ENCODE data around the gene SRD5A3.

SRD5A3 gene

DNA sequence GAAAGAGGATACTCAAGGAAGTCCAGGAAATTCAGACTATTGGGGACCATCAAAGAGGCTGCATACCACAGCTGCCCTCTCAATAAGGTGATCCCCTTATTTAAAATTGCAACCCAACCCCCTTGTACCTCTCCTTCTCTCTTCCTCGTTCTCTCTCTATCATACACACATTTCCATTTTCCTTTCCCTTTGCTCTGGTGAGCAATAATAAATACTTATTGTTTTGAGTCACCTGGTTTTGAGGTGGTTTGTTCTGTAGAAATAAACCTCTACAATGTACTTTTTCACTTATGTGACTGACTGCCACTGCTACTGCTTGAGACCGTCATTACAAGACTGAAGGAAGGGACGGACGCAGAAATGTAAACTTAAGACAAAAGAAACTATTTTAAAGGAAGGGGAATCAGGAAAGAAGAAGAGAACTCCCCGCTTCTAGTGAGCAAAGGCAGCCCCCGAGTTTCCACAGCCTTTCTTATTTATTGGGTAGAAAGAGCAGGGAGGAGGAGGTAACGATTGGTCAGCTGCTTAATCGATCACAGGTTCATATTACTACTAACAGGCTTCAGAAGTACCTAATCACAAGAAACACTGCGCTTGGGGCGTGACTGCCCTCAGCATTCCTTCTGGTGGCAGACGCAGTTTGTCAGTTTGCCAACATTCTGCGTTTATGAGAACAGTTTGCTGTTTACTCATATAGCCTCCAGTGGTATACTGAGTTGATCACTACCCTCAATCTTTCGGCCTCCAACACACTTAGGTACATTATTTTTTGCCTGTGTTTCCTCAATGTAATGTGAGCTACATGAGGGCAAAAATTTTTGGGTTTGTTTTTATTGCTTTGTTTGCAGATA is 32.8 kb downstream of the SRD5A3 start:
- no peak for DNase-seq

DNA sequence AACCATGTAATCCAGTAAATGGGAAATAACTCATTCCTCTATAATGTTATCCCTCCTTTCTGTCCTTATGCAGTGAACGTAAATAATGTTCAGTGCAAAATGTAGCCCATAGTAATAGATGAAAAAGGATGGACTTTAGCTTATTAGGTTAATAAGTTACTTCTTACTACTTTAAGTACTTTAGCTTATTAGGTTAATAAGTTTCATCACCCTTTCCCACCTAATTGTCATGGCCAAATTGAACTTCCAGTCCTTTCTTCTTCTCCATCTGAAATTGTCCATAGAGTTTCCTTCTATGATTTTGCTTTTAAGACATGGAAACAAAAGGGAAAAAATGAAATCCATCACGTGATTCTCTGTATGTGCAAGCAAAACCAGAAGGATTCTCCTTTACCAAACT is 34.5 kb downstream of the SRD5A3 start:
- no peak for DNase-seq

DNA sequence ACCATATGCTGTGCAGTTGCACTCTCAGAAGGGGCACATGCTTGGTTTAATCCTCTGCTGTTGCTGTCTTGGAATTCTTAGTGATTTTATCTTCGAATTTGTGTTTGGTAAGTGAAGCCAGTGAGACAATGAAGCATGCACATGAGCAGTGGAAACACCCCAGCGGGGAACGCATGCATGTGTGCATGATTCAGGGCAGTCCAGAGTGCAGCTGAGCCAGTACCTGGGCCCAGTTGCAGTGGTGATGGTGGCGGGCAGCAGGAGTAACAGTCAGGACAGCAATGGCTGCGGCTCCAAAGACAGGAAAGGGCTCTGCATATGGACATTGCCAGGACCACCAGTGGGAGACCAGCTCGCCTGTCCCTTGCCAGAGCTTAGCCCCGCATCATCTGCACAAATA is 35.5 kb downstream of the SRD5A3 start:
- DNase-seq = no peak

DNA sequence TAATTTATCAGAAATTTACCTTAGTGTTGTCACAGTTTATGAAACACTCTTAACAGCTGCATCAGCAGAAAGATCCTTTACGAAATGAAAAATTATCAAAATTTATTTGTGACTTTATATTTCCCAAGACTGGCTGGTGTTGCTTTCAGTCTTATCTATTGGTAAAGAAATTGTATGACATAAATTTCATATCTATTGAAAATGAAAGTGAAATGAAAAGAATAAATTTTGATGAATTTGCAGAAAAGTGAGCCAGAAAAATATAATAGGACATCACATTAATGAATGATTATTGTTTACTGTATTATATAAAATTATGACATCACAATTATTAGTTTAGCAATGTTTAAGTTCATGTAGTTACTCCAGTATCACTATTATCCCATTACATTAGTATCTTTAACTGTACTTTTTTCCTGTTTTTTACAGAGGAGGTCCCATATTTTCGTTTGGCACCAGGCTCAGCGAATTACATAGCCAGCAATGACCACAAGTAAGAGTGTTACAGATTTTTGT is 36.5 kb downstream of the SRD5A3 start:
- DNase-seq = no peak

DNA sequence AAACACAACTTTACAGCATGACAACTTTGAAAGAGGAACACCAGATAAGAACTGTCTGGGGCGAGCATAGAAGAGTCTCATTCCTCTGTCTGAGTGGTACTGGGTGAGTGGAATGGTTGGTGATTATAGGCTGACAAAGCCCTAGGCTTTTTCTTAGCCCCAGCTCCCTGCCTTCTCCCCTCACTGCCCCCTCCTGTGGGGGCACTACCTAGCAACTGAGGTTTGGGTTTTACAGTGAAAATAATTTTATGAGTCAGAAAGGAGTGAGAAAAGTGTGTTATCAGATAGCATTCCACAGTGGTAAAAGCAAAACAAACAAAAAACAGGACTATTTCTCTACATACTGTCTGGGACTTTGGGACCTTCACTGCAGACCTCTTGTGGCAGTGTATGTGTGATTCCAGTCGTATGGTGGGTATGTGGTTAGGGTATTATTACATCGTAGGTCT is 39.2 kb downstream of the SRD5A3 start:
- DNase-seq = no peak

DNA sequence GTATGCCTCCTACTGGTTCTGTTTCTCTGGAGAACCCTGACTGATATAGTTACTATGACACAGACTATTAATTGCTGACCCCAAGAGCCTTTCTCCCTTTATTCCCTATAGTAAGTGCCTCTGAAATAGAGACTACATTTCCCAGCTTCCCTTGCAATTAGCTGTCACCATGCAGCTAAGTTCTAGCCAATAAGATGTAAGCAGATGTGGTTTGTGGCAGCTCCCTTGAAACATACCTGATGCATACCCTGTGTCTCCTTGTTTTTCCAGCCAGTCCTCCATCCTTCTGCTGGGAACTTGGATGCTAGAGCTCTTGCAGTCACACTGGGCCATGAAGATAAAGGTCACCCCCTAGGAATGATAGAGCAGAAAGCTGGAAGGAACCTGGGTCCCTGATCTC is 40.0 kb downstream of the SRD5A3 start:
- DNase-seq = no peak

DNA sequence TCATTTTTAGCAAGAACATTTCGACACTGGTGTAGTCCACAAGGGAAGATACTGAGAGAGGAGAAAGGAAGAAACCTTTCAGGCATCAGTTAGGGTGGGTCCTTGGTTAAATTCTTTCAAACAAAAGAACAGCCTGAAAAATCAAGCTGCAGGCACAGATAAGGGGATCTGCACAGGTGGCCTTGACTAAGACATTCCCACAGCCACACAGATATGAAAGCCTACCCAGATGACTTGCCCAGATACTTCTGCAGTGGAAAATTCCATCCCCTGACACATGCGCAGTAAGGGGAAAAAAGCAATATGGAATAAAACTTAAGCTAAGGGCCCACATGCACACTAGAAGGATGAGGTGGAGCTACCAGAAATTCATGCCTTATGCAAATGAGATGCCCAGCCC is 40.8 kb downstream of the SRD5A3 start:
- DNase-seq = no peak

DNA sequence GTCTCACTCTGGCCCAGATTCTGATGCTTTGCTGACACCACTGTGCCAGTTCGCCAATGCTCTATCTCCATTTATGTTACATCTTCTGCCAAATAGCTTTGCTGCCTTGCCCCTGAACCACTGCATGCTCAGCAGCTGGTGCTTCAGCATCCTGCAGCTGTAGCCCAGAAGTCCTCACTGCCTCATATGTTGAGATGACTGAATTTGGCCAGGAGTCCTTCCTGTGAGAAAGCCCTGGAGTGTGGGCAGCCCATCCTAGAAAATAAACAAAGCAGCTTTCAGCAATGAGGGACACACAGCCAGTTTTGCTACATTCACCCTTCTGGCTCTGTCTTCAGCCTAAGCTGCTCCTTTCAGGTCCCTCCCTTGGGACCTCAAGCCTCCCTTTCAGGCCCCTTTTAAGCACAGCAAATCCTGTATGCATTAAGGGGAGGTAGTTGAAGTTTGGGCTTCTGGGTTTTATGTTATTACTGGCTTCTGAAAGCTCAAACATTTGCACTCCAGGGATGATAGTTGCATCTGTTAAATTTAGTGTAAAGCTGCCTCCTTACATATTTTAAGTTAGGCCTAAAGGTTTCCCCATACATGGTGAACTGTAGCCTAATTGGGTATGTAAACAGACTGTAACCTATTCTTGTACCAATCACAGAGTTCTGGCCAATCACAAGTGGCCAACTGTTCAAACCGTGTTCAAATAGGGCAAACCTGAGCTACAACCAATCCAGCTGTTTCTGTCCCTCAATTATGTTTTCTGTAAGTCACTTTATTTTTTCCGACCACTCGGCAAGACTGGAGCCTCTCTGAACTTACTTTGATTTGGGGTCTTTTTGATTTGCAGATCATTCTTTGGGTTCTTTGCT is 47.6 kb downstream of the SRD5A3 start:
- DNase-seq = no peak

DNA sequence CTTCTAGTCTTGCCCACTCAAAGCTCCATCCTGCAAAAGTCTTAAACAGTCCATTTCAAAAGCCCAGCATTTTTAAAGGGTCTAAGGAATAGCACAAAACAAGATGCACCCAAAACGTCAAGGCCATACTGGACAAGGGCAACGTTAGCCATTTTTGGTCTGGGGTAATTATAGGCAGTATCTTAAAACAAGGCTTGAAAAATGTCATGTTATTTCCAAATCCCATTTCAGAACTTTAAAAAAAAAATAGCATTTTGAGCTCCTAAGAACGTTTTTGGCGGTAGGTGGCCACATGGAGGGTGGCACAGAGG is 49.1 kb downstream of the SRD5A3 start:
- no peak for DNase-seq

DNA sequence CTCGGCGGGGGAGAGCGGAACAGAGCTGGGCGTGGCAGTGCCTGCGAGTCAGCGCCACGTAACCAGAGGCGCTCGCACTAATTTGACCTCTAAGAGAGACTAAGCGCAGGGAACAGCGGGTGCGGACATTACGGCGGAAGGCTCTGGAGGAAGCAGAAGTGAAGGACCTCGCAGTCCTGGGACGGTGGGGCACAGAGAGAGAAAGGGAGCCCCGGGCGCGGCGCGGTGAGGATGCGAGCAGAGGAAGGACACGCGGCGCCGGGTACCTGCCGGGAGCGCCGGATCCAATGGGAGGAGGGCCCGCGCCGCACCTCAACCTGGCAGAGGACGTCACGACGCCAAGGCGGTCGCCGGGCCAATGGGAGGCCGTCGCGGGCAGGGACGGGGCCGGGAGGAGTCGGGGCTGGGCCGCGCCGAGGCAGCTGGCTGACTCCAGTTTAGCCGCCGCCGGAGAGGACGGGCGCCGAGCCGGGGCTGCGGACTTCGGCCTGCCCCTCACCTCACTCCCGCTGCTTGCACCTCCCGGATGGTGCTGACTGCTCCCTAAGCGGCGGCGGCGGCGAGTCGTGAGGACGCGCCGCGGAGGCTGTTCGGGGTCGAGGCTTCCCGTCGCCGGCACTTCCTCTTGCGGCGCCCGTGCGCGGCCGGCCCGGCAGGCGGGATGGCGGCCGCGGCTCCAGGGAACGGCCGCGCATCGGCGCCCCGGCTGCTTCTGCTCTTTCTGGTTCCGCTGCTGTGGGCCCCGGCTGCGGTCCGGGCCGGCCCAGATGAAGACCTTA is 49.7 kb downstream of the SRD5A3 start, which contains the start of gene TMEM165:
Gene TMEM165 (plus strand): TSS at position 429 of the 779 bp plus-strand sequence. CDS start 233 bp downstream, at position 662.
- peak; percentile 73 for DNase-seq

DNA sequence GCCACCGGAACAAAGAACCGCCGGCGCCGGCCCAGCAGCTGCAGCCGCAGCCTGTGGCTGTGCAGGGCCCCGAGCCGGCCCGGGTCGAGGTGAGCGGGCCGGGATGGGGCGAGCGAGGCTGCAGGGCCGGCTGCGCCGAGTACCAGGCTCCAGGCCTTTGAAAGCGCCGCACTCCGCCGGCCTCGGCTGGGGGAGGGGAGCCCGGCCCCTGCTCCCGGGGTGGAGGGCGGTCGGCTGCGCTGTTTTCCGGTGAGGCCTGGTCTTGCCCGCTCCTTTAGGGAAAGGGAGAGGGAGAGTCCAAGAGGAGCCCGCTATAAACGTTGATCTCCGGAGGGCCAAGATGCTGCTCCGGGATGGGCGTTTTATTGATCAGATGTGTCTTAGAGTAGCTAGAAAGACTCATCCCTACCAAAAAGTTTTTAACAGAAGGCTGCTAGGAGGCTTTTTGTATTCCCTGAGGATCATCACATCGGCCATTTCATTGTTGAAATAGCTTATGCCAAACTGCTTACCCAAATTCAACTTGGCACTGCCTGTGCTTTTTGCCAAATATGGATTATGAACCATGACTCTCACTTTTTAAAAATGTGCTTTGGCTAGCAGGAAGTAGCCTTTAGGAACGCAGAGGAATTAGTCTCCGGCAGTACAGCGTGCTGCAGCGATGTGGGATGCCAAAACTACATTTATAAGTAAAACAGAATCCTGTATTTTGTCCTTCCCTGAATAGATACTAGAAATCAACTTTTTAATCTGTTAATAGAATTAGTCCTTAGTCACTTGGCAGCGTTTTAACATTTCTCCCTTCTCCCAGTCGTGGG is 50.5 kb downstream of the SRD5A3 start:
- DNase-seq = peak; percentile 14

DNA sequence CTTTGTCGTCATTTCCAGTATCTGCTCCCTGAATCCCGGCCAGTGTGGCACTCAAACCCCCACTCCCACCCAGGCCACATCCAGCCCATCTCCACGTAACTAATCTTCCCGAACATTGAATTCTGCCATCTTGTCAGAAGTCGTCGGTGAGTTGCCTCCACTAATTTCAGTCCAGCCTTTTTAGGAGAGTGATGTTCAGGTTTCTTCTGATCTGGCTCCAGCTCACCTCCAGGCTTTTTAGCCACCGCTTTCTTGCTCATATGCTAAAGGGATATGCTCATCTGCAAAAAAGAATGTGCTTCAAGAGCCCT is 51.0 kb downstream of the SRD5A3 start:
- no peak for DNase-seq

DNA sequence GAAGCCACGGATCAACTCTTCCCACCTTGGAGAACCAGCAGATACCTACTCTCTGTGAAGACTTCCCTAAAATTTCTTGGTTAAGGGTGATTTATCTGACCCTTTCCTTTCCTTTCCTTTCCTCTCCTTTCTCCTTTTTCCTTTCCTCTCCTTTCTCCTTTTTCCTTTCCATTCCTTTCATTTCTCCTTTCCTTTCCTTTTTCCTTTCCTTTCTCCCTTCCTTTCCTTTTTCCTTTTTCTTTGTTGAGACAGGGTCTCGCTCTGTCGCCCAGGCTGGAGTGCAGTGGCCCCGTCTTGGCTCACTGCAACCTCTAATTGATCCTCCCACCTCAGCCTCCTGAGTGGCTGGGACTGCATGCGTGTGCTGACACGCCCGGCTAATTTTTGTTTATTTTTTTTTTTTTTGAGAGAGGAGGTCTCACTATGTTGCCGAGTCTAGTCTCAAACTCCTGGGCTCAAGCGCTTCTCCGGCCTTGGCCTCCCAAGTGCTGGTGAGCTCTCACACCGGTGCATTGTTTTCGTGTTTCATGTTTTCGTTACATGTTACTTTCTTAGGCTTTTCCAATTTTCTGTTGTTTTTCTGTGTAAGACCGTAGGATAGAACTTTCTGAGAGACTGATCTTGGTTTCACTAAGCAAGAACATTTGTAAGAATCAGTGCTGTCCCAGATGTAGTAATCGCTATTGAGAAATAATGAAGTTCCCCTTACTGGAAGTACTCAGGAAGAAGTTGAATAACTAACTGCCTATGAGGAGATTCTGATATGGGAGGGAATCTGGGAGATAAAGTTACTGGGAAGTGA is 51.7 kb downstream of the SRD5A3 start:
- DNase-seq = peak; percentile 23

DNA sequence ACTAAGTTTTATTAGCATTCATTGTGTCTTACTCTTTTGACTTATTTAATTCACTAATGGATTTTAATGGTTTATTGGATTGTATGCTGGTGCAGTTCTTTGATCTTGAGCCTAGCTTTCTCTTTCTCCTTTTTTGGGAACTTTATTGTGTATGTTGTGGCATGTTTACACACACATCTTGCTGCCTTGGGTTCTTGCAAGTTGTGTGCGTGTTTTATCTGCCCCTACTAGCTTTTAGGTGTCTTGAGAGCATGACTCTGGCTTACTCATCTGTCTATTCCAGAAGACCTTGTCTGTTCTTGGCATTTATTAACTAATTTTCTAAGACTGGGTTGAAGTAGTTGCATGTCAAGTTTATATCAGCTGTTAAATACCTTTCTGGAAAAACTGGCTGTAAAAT is 52.4 kb downstream of the SRD5A3 start:
- no peak for DNase-seq

DNA sequence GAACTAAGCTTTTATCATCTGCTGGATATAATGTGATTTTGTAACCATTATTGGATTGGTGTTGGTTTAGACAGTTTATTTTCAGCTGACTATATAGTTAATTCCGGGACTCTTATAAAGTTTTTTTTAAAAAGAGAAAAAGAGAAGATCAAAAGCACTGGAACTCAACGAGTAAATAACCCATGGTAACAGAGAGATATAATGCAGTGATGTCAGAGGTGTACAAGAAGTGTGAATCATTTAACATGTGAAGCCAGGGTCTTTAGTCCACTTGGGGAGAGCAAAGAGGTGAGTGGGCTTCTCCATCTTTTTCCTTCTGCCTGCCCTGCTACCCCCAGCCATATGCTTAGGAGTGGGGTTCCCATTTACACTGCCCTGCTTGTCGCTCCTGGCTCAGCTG is 52.9 kb downstream of the SRD5A3 start:
- DNase-seq = no peak

DNA sequence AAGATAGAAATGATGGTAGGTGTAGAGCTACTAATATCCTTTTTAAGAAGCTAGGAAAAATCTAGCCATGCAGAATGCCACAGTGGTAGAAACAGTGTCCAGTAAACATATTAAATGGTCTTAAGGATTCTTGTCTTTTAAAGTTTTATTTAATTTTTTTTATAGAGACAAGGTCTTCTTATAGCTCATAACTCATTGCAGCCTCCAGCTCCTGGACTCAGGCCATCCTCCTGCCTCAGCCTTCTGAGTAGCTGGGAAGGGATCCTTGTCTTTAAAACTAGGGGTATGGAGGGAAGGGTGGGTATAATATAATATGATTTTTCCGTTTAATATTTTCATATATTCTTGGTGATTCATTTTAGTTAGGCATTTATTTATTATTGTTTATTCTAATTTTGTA is 53.5 kb downstream of the SRD5A3 start:
- no peak for DNase-seq

DNA sequence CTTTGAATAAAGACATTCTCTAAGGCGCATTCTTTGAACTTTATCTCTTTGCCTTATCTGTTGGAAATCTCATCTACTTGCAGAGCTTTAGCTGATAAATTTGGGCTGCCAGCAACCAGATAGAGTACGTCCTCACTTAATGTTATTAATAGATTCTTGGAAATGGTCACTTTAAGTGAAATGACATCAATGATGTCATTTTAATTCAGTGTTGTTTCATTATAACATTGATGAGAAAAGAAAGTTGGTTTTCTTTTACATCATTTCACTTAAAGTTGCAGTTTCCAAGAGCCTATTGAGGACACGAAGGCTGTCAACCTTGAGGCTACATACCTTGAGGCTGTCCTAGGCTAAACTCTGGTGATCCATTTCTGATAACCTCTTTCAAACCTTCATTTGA is 59.0 kb downstream of the SRD5A3 start:
- no peak for DNase-seq

DNA sequence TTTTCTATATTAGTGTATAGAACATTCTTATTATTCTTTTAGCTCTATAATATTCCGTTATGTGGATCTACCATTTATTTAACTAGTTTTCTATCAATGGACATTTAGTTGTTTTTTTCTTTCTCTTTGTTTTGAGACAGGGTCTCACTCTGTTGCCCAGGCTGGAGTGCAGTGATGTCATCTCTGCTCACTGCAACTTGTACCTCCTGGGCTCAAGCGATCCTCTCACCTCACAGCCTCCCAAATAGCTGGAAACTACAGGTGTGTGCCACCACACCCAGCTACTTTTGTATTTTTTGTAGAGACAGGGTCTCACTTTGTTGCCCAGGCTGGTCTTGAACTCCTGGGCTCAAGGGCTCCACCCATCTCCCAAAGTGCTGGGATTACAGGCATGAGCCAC is 60.5 kb downstream of the SRD5A3 start:
- DNase-seq = no peak

DNA sequence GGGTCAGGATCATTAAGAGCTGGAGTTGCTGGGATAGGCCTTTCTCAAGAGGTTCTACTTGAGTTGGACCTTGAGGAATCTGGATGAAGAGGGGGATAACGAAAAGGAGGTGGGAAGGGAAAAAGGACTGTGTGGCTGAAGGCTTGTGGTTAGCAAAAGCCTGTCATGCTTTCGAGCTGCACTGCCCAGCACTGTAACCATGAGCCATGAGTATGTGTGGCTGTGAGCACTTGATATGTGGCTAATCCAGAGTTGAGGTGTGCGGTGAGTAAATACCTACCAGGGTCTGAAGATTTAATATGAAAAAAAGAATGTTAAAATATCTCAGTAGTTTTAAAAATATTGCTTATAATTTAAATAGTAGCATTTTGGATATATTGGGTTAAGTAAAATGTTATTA is 61.1 kb downstream of the SRD5A3 start:
- DNase-seq = no peak

DNA sequence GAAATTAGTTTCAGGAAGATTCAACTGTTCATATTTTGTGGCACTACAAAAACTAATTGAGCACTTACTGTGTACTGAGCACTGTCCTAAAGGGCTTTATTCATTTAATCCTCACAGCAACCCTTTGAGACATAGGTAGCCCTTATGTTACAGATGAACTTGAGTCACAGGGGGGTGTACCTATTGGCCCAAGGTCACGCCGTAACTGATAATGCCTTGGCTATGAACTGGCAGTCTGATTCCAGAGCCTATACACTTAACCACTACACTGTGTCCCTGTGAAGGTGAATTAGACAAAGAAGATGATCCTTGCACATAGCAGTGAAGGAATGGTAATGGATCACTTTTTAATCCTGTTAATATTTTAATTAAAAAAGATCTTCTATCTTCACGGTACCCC is 61.7 kb downstream of the SRD5A3 start:
- DNase-seq = no peak

DNA sequence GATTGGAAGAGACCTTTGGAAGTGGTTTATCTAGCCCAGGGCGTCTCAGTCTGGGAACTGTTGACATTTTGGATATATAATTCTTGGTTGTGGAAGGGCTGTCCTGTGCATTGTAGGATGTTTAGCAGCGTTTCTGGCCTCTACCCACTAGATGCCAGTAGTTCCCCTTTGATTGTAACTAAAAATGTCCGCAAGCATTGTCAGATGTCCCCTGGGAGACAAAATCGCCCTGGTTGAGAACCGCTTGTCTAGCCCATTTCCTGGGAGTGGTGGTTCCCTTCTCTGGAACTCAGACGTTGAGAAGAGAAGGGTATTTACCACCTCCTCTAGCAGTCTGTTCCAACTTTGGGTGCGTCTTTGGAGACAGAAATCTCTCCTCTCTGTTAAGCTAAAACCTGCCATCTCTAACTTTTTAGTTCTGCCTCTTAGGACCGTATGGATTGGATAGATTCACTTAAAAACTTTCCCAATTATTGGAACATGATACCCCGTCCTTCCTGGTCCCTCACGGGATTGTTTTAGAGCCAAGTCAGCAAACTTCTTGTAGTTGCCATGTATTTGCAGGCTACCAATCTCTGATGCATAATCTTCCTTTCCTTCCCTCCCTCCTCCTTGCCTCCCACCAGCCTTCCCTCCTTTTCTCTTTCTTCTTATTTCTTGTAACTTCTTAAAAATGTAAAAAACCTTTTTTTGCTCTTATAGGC is 63.6 kb downstream of the SRD5A3 start:
- DNase-seq = no peak
